Astrocyte (in vitro differentiated cells and primary cell): ENCODE data around the gene AAMP. TPM values are rescaled to one million over a fixed set of nuclear protein-coding genes. Genes with fewer than 3 reads are reported as not detected.

ENCODE experiments used
- DNase-seq: peaks from one replicate; pipeline ENCODE4 v3.0.0-alpha.2; 2010; ENCODE audit warnings: low read depth
- FAIRE-seq: peaks from 2 replicates; lab custom pipeline; 2011; peaks lifted over from hg19 to GRCh38; lab: Jason Lieb, UNC
- H2AFZ ChIP-seq: 2 replicates; pipeline ENCODE4 v1.6.0; 2012; ENCODE audit warnings: low read depth, low read length, inconsistent platforms
- H3K27ac ChIP-seq: 2 replicates; pipeline ENCODE4 v1.5.1; 2011; ENCODE audit warnings: low read depth, low read length, inconsistent platforms
- H3K27me3 ChIP-seq: 2 replicates; pipeline ENCODE4 v1.6.0; 2011; ENCODE audit warnings: low read length, inconsistent platforms; ENCODE audit not compliant: insufficient read depth
- H3K36me3 ChIP-seq: 2 replicates; pipeline ENCODE4 v1.5.1; 2011; ENCODE audit warnings: low read length, inconsistent platforms; ENCODE audit not compliant: insufficient read depth
- H3K4me1 ChIP-seq: 2 replicates; pipeline ENCODE4 v1.5.1; 2011; ENCODE audit warnings: low read length, inconsistent platforms; ENCODE audit not compliant: insufficient read depth
- H3K4me2 ChIP-seq: 2 replicates; pipeline ENCODE4 v1.6.0; 2012; ENCODE audit warnings: low read length, inconsistent platforms
- H3K4me3 ChIP-seq: 2 replicates; pipeline ENCODE4 v1.5.1; 2011; ENCODE audit warnings: low read depth, mild to moderate bottlenecking, low read length, inconsistent platforms; ENCODE audit not compliant: insufficient read depth
- H3K79me2 ChIP-seq: 2 replicates; pipeline ENCODE4 v1.6.0; 2012; ENCODE audit warnings: mild to moderate bottlenecking, low read length, inconsistent platforms; ENCODE audit not compliant: insufficient read depth
- H3K9ac ChIP-seq: 2 replicates; pipeline ENCODE4 v1.6.0; 2012; ENCODE audit warnings: mild to moderate bottlenecking, low read length, inconsistent platforms
- H3K9me3 ChIP-seq: 2 replicates; pipeline ENCODE4 v1.5.1; 2012; ENCODE audit warnings: low read depth, mild to moderate bottlenecking, low read length, inconsistent platforms; ENCODE audit not compliant: insufficient read depth
- H4K20me1 ChIP-seq: 2 replicates; pipeline ENCODE4 v1.6.0; 2012; ENCODE audit warnings: low read length, inconsistent platforms; ENCODE audit not compliant: insufficient read depth
- H3K27ac Mint-ChIP-seq: one replicate; pipeline ENCODE4 v1.8.0; 2021; ENCODE audit warnings: mild to moderate bottlenecking, mixed read lengths; ENCODE audit not compliant: unreplicated experiment
- H3K27me3 Mint-ChIP-seq: one replicate; pipeline ENCODE4 v1.8.0; 2021; ENCODE audit warnings: low read depth, mixed read lengths; ENCODE audit not compliant: unreplicated experiment
- H3K36me3 Mint-ChIP-seq: one replicate; pipeline ENCODE4 v1.8.0; 2021; ENCODE audit warnings: low read depth, mixed read lengths; ENCODE audit not compliant: unreplicated experiment
- H3K4me1 Mint-ChIP-seq: one replicate; pipeline ENCODE4 v1.8.0; 2021; ENCODE audit warnings: low read depth, mixed read lengths; ENCODE audit not compliant: unreplicated experiment
- H3K4me3 Mint-ChIP-seq: one replicate; pipeline ENCODE4 v1.8.0; 2021; ENCODE audit warnings: mild to moderate bottlenecking, moderate library complexity, mixed read lengths; ENCODE audit not compliant: unreplicated experiment
- H3K9me3 Mint-ChIP-seq: one replicate; pipeline ENCODE4 v1.8.0; 2021; ENCODE audit warnings: mild to moderate bottlenecking, mixed read lengths; ENCODE audit not compliant: unreplicated experiment
- CTCF ChIP-seq: IDR thresholded peaks from 2 replicates; pipeline ENCODE4 v1.5.1; 2011; ENCODE audit warnings: low read depth, mild to moderate bottlenecking, inconsistent platforms, low read length, moderate library complexity; ENCODE audit not compliant: insufficient read depth
- EZH2 ChIP-seq: IDR thresholded peaks from 2 replicates; pipeline ENCODE4 v1.6.1; 2012; ENCODE audit warnings: mild to moderate bottlenecking, low read length, inconsistent platforms; ENCODE audit not compliant: insufficient read depth
- total RNA-seq: library from RNA; stranded (reverse); gene quantifications from 2 replicates; pipeline ENCODE4 v1.2.1, GENCODE V29; 2021

The AAMP gene
- total RNA-seq, 1 donor from 2014 or later, result 87.3 TPM

- peaks cover 4% of the 10 kb centered on the region for H3K36me3 ChIP-seq
- no peak for FAIRE-seq
- no peak overlapping the region for H3K27ac Mint-ChIP-seq
- no peaks in the 10 kb centered on the region for H3K36me3 Mint-ChIP-seq
- H3K27me3 ChIP-seq, result no peaks in the 10 kb centered on the region
- peak overlapping the region; percentile 90 for H3K9ac ChIP-seq
- DNase-seq, result peak; percentile 53
- H3K9me3 Mint-ChIP-seq, result no peaks in the 10 kb centered on the region
- H3K4me1 ChIP-seq, result peaks cover 68% of the 10 kb centered on the region
- H3K4me2 ChIP-seq, result peak overlapping the region; percentile 81
- no peak for TF ChIP-seq CTCF
- TF ChIP-seq EZH2, result no peak
- peaks cover 50% of the 10 kb centered on the region for H3K4me1 Mint-ChIP-seq
- no peak overlapping the region for H3K4me3 ChIP-seq
- H3K9me3 ChIP-seq, result no peaks in the 10 kb centered on the region
- H3K4me3 Mint-ChIP-seq, result no peak overlapping the region
- peaks cover 74% of the 10 kb centered on the region for H3K79me2 ChIP-seq
- H3K27ac ChIP-seq, result peak overlapping the region; percentile 100
- no peaks in the 10 kb centered on the region for H3K27me3 Mint-ChIP-seq
- H4K20me1 ChIP-seq, result peaks cover 26% of the 10 kb centered on the region
- H2AFZ ChIP-seq, result no peak overlapping the region
Observed at GRCh38 chr2:218285604-218286003, 15.7 kb upstream of the AAMP start.

GRCh38 chr2:218284106-218284811 lies 14.3 kb upstream of the AAMP start:
- Histone ChIP-seq H4K20me1 (peaks cover 23% of the 10 kb centered on the region), H3K79me2 (peaks cover 62% of the 10 kb centered on the region), H3K27ac (peak overlapping the region; percentile 10), H2AFZ (no peak overlapping the region), H3K4me1 (peaks cover 57% of the 10 kb centered on the region), H3K9ac (peak overlapping the region; percentile 28), H3K9me3 (no peaks in the 10 kb centered on the region), H3K4me2 (peak overlapping the region; percentile 48), H3K36me3 (peaks cover 8% of the 10 kb centered on the region), H3K4me3 (no peak overlapping the region), H3K27me3 (no peaks in the 10 kb centered on the region)
- Mint-ChIP-seq H3K4me3 (peak overlapping the region; percentile 40), H3K27me3 (no peaks in the 10 kb centered on the region), H3K36me3 (peaks cover 5% of the 10 kb centered on the region), H3K9me3 (no peaks in the 10 kb centered on the region), H3K27ac (peak overlapping the region; percentile 34), H3K4me1 (peaks cover 41% of the 10 kb centered on the region)
- FAIRE-seq (no peak), DNase-seq (peak; percentile 76)
- TF ChIP-seq CTCF (no peak), EZH2 (no peak)
